GM21717 (cell line): Measurements from ENCODE around the gene STX5.
"Not testable (repeated sequence)": the region's sequence is repeated elsewhere in the genome, so short reads cannot be mapped to it uniquely, and the experiment has no call there.

Experiments used
- ATAC-seq: cut with Tn5 transposase; IDR thresholded peaks from one replicate; pipeline ENCODE4 v1.9.1; 2021; ENCODE audit warnings: mild to moderate bottlenecking, moderate library complexity; ENCODE audit not compliant: unreplicated experiment

The STX5 gene, protein sequence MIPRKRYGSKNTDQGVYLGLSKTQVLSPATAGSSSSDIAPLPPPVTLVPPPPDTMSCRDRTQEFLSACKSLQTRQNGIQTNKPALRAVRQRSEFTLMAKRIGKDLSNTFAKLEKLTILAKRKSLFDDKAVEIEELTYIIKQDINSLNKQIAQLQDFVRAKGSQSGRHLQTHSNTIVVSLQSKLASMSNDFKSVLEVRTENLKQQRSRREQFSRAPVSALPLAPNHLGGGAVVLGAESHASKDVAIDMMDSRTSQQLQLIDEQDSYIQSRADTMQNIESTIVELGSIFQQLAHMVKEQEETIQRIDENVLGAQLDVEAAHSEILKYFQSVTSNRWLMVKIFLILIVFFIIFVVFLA

DNA sequence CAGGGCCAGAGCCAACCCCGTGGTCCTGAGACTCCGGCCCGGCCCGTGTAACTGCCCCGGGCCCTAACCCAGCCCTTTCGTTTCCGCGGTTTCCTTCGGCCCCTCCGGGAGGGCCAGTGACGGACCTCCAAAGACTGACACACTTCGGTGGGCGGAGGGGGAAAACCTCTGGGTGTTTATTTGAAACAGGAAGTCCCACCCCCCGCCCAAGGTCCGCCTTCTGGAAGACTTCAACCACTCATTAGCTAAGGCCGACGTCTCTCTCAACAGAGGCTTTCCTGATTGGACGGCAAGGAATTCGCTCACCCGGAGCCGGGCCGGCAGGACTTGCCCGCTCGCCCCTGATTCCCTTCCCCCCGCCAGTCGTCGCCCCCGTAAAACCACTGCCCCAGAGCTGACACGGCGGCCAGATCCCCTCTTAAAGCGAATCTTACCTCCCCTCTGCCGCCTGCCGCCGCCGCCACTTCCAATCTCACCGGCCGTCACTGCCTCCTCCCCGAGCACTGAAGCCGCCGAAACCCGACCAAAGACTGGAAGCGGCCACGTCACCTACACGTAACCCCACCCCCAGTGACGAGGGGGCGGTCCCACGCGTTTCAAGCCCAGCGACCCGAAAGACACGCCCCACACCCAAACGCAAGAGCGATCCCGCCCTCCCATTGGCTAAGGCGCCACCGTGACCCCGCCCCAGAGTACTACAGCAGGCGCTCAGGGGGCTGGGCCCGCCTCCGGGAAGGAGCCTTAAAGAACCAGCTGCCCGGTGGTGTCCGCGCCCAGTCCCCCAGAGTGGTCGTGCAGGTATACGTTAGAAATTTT, at the start of gene STX5:
TSS of gene STX5 (minus strand) at position 532 of the 816 bp plus-strand sequence. CDS start 808 bp downstream, outside the sequence.
- peak; percentile 71 for ATAC-seq

DNA sequence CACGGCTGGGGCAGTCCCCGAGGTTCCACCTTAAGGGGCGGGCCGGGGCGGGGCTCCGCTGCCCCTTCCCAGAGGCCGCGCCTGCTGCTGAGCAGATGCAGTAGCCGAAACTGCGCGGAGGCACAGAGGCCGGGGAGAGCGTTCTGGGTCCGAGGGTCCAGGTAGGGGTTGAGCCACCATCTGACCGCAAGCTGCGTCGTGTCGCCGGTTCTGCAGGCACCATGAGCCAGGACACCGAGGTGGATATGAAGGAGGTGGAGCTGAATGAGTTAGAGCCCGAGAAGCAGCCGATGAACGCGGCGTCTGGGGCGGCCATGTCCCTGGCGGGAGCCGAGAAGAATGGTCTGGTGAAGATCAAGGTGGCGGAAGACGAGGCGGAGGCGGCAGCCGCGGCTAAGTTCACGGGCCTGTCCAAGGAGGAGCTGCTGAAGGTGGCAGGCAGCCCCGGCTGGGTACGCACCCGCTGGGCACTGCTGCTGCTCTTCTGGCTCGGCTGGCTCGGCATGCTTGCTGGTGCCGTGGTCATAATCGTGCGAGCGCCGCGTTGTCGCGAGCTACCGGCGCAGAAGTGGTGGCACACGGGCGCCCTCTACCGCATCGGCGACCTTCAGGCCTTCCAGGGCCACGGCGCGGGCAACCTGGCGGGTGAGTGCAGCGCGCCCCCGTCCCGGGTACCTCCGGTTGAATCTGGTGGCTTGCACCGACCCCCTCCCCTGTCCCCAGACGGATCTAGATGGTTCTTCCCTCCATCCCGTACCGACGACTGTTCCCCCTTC, 49.1 kb upstream of the STX5 start, which contains the start of gene SLC3A2:
TSS of gene SLC3A2 (plus strand) at position 94 of the 776 bp plus-strand sequence. CDS start at position 222, 128 bp downstream.
- ATAC-seq: peak; percentile 72

DNA sequence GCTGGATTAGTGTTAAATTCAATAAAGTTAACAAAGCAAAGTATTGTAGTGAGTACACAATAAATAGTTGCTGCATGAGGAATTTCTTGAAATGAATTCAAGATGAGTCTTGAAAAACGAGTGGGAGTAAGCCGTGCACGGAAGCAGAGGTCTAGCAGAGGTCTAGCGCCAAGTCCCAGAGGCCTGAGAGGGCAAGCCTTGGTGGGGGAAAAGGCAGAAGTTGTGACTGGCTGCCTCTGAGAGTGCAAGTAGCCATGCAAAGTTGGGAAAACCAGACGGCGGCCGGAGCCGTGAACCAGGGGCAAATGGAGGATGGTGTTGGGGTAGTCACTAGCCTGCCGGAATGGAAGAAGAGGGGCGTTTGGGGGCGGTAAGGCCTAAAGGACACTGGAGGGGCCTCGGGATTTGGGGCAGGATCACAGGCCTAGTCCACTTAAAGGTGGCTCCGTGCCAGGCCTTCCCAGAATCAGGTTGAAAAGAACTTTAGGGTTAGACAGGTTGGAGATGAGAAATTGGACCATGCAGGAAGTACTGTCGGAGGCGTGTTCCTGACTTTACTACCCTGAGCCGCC, 48.5 kb upstream of the STX5 start:
- ATAC-seq: no peak

DNA sequence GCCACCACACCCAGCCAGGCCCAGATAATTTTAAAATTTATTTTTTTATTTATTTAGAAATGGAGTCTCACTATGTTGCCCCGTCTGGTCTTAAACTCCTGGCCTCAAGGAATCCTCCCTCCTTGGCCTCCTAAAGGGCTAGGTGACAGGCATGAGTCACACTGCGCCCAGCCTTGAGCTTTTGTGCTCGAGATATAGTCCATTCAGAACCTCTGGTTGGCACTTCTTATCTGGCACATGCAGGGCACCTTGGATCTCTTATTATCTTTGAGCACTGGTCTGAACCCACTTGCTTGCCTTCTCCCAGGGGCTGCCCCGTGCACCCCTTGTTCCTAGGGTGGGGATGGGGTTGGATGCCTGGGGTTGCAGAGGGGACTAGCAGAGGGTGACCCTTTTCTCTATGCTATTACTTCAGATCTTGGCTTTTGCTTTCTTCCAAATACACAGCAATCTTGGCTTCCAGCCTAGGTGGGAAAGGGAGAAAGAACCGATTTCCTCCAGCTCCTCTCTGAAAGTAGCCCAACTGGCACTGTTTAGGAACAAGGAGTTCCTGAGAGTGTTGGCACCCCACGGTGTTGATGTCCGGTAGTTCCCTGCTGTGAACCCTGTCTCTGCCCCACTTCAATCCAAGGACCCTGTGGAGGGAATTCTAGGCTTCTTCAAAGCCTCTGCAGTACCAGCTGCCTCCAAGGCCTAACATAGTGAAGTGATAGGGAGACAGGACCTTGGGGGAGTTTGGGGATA, 47.6 kb upstream of the STX5 start:
- no peak for ATAC-seq

DNA sequence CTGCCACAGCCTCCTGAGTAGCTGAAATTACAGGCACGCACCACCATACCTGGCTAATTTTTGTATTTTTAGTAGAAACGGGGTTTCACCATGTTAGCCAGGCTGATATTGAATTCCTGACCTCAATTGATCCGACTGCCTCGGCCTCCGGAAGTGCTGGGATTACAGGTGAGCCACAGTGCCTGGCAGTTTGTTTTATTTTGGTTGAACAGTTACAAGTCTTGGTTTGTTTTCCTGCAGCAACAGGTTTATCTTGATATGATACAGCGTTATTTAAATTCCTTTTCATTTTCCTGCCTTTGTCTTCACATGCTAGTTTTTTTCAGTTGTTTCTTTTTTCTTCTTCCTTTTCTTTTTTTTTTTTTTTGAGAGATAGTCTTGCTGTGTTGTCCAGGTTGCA, 44.9 kb upstream of the STX5 start:
- no peak for ATAC-seq

DNA sequence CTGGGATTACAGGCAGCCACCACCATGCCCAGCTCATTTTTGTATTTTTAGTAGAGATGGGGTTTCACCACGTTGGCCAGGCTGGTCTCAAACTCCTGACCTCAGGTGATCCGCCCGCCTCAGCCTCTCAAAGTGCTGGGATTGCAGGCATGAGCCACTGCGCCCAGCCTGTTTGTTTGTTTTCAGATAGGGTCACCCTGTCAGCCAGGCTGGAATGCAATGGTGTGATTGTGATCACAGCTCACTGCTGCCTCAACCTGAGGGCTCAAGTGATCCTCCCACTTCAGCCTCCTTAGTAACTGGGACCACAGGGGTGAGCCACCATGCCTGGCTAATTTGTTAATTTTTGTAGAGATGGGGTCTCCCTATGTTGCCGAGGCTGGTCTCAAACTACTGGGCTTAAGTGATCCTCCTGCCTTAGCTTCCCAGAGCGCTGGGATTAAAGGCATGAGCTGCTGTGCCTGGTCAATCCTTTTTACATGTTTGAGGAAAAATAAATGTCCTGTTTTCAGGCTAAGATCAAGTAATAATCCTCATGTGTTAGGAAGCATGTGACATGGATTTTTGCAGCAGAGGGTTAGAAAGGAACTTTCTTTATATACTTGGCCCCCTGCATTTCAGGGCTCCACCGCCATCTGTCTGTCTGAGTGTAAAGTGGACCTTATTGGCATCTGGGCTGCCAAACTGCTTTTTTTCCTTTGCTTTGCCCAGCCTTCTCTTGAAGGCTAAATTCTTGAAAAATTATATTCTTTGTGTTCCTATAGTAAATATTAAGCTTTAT, 44.0 kb upstream of the STX5 start:
- no peak for ATAC-seq

DNA sequence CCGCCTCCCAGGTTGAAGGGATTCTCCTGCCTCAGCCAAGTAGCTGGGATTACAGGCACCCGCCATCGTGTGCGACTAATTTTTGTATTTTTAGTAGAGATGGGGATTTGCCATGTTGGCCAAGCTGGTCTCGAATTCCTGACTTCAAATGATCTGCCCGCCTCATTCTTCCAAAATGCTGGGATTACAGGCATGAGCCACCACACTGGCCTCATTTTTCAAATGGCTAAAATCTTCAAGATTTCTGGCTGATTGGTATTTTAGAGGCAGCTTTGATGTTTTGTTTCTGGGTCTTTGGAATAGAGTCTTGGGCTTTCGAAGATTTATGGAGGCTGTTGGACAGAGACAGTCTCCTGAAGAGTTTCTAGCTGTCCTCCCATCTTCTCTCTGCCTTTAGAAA, 43.0 kb upstream of the STX5 start:
- ATAC-seq: no peak

DNA sequence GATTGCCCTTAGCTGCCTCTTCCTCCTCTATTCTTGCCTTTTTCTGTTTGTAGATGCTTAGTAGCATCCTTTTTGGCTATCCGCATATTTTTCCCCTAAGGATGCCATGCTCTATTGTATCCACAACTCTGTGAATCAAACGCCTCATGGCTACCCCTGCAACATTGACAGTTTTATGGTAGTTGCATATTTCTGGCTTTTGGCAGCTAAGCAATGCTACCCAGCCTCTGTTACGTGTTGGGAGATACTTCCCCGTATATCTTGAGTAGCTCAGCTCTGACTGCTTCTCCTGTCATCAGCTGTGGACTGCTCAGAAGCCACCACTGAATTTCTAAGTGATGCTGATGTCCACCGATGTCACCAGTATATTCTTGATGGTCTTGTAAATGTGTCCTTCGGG, 33.8 kb upstream of the STX5 start:
- ATAC-seq: no peak

DNA sequence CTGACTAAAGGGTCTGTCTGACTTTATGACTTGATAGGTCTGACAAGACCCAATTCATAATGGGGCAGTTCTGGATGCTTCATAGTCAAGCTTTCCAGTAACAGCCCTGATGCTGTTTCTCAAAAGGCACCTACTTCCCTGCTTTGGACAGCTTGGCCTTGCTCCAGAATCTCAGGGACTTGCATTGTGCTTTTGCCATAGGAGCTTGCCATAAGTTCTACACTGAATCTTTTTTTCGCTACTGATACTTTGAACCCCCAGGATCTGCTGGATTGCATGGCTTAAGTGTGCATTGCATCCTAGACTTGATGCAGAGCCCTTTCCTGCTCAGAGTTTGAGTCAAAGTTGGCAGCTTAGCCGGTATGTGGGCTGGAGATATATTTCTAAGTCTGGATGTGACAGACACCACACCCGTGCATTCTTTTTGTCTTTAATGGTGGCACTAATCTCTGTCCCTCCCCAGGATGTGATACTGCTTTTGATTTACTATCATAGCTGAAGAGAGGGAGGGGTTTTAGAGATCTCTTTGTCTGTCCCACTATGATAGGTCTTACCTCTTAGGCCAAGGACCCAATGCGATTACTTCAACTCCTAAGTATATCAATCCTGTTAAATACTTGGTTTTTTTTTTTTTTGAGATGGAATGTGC, 32.0 kb upstream of the STX5 start:
- no peak for ATAC-seq

DNA sequence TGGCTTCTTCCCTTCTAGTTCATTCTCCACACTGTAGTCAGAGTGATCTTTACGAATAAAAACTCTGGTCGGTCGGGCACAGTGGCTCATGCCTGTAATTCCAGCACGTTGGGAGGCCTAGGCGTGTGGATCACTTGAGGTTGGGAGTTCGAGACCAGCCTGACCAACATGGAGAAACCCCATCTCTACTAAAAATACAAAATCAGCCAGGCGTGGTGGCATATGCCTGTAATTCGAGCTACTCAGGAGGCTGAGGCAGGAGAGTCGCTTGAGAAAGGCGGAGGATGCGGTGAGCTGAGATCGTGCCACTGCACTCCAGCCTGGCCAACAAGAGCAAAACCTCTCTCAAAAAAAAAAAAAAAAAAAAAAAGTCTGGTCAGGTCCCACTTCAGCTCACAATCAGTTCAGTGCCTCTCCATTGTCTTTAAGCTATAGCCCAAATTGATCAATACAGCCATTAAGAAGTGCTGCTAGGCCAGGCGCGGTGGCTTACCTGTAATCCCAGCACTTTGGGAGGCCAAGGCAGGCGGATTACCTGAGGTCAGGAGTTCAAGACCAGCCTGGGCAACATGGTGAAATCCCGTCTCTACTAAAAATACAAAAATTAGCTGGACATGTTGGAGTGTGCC, 29.8 kb upstream of the STX5 start:
- not testable (repeated sequence) for ATAC-seq

DNA sequence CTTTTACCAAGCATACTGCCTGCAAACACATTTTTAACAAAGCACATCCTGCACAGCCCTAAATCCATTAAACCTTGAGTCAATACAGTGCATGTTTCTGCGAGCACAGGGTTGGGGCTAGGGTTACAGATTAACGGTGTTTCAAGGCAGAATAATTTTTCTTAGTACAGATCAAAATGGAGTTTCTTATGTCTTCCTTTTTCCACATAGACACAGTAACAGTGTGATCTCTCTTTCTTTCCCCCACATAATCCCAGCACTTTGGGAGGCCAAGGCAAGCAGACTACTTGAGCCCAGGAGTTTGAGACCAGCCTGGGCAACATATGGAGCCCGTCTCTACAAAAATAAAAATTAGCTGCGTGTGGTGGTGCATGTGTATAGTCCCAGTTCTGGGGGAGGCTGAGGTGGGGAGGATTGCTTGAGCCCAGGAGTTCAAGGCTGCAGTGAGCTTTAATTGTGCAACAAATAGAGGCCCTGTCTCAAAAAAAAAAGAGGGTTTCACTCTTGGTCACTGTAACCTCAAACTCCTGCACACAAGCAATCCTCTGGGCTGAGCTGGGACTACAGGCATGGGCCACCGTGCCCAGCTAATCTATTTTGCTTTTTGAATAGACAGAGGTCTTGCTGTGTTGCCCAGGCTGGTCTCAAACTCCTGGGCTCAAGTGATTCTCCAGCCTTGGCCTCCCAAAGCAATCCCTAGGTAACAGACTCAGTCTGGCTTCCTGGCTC, 29.1 kb upstream of the STX5 start:
- ATAC-seq: no peak

DNA sequence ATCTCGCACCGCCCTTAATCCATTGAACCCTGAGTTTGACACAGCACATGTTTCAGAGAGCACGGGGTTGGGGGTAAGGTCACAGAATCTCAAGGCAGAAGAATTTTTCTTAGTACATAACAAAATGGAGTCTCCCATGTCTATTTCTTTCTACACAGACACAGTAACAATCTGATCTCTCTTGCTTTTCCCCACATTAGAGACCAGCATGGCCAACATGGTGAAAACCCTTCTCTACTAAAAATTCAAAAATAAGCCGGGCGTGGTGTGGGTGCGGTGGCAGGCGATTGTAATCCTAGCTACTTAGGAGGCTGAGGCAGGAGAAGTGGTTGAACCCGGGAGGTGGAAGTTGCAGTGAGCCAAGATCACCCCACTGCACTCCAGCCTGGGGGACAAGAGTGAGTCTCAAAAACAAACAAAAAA, 27.4 kb upstream of the STX5 start:
- ATAC-seq: not testable (repeated sequence)

DNA sequence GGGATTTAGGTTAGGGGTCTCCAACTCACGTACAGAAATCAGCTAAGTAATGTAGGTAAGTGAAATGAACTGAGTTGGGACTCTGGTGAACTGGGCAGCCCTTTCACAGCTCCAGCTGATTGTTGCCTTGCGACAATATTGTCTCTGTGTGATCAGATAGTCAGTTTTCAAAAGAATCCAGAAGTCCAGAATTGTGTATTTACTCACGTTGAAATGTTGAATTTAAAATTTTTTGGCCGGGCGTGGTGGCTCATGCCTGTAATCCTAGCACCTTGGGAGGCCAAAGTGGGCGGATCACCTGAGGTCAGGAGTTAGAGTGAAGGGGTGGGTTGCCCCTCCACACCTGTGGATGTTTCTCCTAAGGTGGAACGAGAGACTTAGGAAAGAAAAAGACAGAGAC, 26.4 kb upstream of the STX5 start:
- ATAC-seq: no peak

DNA sequence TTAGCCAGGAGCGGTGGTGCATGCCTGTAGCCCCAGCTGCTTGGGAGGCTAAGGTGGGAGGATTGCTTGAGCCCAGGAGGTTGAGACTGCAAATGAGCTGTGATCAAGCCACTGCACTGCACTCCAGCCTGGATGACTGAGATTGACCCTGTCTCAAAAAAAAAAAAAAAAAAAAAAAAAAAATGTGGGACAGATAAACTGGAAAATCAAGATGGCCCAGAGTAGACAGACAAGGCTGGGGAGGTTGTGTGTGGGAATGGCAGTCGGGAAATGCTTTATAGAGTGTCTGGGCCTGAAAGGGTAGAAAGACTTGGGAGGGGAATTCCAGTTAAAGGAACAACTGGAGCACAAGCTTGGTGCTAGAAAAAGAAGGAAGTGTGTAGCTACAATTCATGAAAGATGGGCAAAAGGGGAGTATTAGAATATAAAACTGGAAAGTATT, 25.7 kb upstream of the STX5 start:
- ATAC-seq: no peak

DNA sequence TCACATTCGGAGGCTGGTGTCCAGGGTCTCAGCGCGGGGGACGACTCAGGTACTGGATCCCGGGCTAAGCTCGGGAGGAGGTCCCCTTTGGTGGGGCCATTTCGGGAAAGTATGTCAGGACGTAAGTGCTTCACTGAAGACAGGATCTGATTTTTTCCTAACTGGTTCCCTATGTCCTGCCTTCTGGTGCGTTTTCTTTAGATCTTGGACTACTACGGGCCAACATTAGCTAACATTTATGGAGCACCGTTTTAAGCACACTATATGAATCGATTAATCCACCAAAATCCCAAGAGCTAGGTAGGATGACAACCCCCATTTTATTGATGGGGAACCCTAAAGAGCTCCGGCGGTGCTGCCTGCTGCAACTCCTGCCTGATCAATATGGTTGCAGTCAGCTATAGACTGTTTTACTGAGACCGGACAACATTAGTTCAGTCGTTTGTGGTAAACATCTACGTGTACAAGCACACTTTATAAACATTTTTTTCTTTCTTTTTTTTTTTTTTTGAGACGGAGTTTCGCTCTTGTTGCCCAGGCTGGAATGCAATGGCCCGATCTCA, 24.6 kb upstream of the STX5 start:
- ATAC-seq: peak; percentile 4

DNA sequence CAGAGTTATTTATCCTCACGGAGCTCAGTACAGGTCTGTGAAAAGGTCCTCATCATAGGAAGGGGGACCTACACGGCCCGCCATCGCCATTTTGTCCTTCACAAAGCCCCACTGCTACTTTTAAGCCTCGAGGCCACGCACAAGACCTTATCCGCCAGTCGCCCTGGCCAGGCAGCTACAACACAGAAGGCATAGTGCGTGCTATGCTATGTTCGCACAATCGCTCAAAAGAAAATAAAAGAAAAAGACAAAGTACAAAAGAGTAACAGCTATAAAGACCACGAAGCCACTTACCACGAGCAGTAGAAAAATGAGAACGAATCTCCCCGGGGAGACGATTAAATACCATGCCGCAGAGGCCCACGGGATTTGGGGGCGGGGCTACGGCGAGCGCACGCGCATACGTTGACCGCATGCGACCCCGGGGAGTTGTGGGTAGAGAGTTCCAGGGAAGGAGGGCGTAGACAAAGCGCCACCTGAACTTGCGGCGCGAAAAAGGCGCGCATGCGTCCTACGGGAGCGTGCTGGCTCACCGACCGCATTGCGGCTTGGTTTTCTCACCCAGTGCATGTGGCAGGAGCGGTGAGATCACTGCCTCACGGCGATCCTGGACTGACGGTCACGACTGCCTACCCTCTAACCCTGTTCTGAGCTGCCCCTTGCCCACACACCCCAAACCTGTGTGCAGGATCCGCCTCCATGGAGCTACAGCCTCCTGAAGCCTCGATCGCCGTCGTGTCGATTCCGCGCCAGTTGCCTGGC, 23.9 kb upstream of the STX5 start:
- ATAC-seq: peak; percentile 76
